ENCODE results near the gene PPFIBP1. TPM values are rescaled to one million over a fixed set of nuclear protein-coding genes. Genes with fewer than 3 reads are reported as not detected.

Gene PPFIBP1
- total RNA-seq (2022; extraction: Qiagen RNA extraction) = 16.7 to 30.3 TPM (median 26.8 TPM) in 5 replicates

DNA sequence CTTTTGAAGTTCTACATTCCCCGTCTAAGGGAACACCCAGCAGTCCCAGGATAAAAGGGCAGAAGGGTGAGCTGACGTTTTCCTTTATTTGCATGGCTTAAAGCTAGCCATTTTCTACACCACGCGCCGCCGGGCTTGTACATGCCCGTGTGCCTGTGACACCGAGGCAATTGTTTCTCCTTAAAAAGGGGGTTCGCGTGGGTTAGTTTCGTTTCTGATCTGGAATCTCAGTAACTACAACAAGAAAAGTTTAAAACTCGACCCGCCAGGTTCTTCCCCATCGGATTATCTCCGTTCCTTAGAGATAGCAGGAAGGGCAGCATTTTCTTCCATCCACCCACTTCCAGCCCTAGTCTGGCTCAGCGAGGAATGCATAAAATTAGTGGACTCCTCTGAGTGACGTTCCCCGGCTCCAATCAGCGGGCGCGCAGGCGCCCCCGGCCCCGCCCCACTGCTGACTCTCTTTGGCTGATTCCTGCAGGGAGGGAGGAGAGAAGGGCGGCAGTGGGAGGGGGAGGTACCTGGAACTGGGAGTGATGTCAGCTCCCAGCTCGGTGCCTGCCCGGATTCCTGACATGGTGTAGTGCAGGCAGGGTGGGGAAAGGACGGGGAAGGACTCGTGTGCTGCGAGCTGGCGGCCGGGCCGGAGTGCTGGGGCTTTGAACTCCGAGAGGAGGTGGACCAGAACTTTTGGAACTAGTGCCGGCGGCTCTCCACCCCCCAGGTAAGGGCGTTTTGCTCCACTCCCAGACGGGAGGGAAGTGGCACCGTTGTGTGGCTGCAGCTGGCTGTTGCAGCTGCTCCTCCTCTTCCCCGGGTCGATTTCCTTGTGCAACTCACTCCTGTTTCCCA, at the start of gene PPFIBP1:
Gene PPFIBP1 (plus strand): TSS at position 565 of the 852 bp plus-strand sequence. CDS start 109,191 bp downstream, outside the sequence.

DNA sequence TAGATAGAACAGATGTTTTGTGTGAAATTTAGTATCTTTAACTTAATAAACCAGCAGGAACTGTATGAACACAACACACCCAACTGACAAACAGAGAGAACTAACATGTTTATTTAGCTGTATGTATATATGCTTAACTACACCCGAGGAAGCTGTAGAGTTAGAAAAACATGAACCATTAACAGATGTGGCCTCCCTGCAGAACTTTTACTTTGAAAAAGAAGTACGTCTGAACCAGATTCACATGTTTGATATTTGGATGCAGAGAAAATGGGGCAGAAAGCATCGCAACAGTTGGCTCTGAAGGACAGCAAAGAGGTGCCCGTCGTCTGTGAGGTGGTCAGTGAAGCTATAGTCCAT, 172.3 kb downstream of the PPFIBP1 start, which contains the start of gene REP15:
Gene REP15 (plus strand): TSS at position 155 of the 360 bp plus-strand sequence. CDS start 116 bp downstream, at position 271.

DNA sequence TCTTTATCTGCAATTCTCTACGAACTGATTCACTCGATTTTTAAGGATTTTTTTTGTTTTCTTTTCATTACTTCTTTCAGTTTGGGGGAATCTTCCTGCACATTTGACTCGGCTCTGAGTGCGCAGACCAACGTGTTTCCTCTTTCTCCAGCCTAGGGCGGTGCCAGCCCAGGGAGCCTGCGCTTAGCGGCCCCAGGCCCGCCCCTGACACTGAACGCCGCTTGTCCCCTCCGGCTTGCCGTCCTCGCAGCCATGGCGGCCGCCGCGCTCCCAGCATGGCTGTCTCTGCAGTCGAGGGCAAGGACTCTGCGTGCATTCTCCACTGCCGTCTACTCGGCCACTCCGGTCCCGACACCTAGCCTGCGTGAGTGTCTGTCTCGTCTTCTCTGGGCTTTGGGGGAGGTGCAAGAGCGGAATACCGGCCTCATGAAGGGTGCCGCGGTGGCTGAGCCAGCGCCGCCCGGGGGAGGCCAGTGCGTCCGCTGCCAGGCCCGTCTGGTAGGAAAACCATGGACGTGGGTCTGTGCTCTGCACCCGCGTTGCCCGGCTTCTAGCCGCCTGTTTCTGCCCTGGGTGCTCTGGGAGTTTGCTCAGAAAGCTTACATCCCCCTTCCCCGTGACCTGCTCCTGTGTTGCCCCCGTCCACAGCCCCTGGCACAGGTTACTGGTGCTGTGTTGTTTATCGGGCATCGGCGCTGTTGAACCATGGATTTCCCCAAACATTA, 186.7 kb downstream of the PPFIBP1 start, which contains the start of gene MRPS35:
Gene MRPS35 (plus strand): TSS at position 241 of the 725 bp plus-strand sequence. CDS start 12 bp downstream, at position 253.

Other genes with a start within 250 kb of the PPFIBP1 start
- gene BMAL2, start 191.4 kb upstream of the PPFIBP1 start, total RNA-seq (2022; extraction: Qiagen RNA extraction) = 14.4 to 18.7 TPM (median 17.1 TPM) in 5 replicates
- 0.11 to 0.24 TPM in 2 of 5 replicates, not detected in the others for gene SMCO2, start 77.5 kb upstream of the PPFIBP1 start, total RNA-seq (2022; extraction: Qiagen RNA extraction)
- 0.28 to 0.62 TPM (median 0.40 TPM) in 5 replicates for gene REP15, start 172.2 kb downstream of the PPFIBP1 start, total RNA-seq (2022; extraction: Qiagen RNA extraction)
- gene MRPS35, start 186.6 kb downstream of the PPFIBP1 start, total RNA-seq (2022; extraction: Qiagen RNA extraction) = 83.2 to 101 TPM (median 87.6 TPM) in 5 replicates